Measurements from ENCODE around the gene RFX6. TPM values are rescaled to one million over a fixed set of nuclear protein-coding genes. Genes with fewer than 3 reads are reported as not detected.

Gene RFX6
- total and polyA plus RNA-seq, 4 donors = 0.01 to 1.5 TPM; not detected in 2

DNA sequence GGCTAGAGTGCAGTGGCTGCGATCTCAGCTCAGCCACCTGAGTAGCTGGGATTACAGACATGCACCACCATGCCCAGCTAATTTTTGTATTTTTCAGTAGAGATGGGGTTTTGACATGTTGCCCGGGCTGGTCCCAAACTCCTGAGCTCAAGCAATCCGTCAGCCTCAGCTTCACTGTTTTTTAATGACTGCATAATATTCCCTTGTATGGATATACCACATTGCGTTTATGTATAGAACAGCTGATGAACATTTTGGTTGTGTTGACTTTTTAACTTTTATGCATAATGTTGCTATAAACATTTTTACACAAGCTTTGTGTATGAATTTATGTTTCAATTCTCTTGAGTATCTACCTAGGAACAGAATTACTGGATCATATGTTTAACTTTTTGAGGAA is 4.3 kb upstream of the RFX6 start:
- peaks cover 0 to 30% (median 19%) of the 10 kb centered on the region in 3 donors for H3K27me3 ChIP-seq (ENCODE audit: control insufficient read depth in 3 of 3, insufficient read depth in 3 of 3, low read length in 2 of 3)
- no peak overlapping the region for H3K9ac ChIP-seq (ENCODE audit: insufficient read depth in 1 of 2, low read length in 2 of 2)
- TF ChIP-seq, protein P1, sequence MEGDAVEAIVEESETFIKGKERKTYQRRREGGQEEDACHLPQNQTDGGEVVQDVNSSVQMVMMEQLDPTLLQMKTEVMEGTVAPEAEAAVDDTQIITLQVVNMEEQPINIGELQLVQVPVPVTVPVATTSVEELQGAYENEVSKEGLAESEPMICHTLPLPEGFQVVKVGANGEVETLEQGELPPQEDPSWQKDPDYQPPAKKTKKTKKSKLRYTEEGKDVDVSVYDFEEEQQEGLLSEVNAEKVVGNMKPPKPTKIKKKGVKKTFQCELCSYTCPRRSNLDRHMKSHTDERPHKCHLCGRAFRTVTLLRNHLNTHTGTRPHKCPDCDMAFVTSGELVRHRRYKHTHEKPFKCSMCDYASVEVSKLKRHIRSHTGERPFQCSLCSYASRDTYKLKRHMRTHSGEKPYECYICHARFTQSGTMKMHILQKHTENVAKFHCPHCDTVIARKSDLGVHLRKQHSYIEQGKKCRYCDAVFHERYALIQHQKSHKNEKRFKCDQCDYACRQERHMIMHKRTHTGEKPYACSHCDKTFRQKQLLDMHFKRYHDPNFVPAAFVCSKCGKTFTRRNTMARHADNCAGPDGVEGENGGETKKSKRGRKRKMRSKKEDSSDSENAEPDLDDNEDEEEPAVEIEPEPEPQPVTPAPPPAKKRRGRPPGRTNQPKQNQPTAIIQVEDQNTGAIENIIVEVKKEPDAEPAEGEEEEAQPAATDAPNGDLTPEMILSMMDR (IDR thresholded peaks at IDR 0.05; ENCODE audit: control extremely low read depth, extremely low read depth) = no peak
- ATAC-seq (ENCODE audit: insufficient read depth, low FRiP score) (no peak), DNase-seq (no peak)
- H3K9me3 ChIP-seq (ENCODE audit: control insufficient read depth in 4 of 4, insufficient read depth in 3 of 4, low read length in 3 of 4) = peaks cover 0 to 3% (median 0%) of the 10 kb centered on the region in 4 donors
- H3K4me3 ChIP-seq = no peak overlapping the region
- peaks cover 0 to 15% (median 5%) of the 10 kb centered on the region in 5 donors for H3K4me1 ChIP-seq (ENCODE audit: control insufficient read depth in 5 of 5, insufficient read depth in 5 of 5, low read length in 5 of 5)
- H3K36me3 ChIP-seq (ENCODE audit: control insufficient read depth in 4 of 4, insufficient read depth in 4 of 4, low read length in 4 of 4) = no peaks in the 10 kb centered on the region
- no peak overlapping the region for H3K27ac ChIP-seq (ENCODE audit: low read depth in 1 of 2, low read length in 1 of 2)
- 88 to 95% methylated on average over 4 of the region's 4 CpGs for WGBS, 2 donors

DNA sequence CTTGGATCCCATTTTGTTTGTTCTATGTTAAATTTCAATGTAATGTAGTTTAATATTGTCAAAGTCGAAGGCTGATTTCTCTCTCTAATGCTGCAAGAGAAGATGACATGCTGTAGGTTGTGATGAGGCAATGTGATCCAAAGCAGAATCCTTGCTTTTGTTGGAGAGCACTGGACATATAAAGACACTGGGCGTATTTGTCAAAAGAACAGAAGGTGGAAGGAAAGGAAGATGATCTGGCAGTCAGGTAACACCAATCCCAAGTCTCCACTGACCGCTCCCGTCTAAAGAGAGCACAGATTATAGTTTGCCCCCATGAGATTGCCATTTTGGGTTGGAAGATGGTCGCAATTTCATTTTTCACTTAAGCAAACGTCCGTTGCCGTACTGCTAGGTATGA is 935 bp upstream of the RFX6 start:
- peaks cover 0 to 32% (median 29%) of the 10 kb centered on the region in 3 donors for H3K27me3 ChIP-seq (ENCODE audit: control insufficient read depth in 3 of 3, insufficient read depth in 3 of 3, low read length in 2 of 3)
- 29 to 37% methylated on average over 8 of the region's 8 CpGs for WGBS, 2 donors

DNA sequence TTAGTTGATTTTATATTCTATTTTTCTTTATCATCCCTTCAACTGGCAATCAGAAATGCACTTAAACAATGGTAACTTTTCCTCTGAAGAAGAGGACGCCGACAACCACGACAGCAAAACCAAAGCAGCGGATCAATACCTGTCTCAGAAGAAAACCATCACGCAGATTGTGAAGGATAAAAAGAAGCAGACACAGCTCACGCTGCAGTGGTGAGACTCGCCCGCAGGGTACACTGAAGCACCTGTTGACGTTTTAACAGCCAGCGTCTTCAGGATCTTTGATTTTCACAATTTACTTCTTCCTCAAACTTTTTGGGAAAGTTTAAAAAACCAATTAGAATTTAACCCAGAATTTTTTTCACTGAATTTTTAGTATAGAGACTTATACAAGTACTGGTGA is 701 bp downstream of the RFX6 start:
- Histone ChIP-seq H3K36me3 (ENCODE audit: control insufficient read depth in 4 of 4, insufficient read depth in 4 of 4, low read length in 4 of 4) (no peaks in the 10 kb centered on the region), H3K27ac (ENCODE audit: low read depth in 1 of 2, low read length in 1 of 2) (no peak overlapping the region), H3K9ac (ENCODE audit: insufficient read depth in 1 of 2, low read length in 2 of 2) (peak overlapping the region in 1 of 2 donors; percentile 37), H3K4me1 (ENCODE audit: control insufficient read depth in 5 of 5, insufficient read depth in 5 of 5, low read length in 5 of 5) (peaks cover 0 to 16% (median 5%) of the 10 kb centered on the region in 5 donors), H3K9me3 (ENCODE audit: control insufficient read depth in 4 of 4, insufficient read depth in 3 of 4, low read length in 3 of 4) (peaks cover 0 to 3% (median 0%) of the 10 kb centered on the region in 4 donors), H3K4me3 (no peak overlapping the region), H3K27me3 (ENCODE audit: control insufficient read depth in 3 of 3, insufficient read depth in 3 of 3, low read length in 2 of 3) (peaks cover 0 to 32% (median 29%) of the 10 kb centered on the region in 3 donors)
- DNase-seq (peak in 1 of 3 donors; percentile 6), ATAC-seq (ENCODE audit: insufficient read depth, low FRiP score) (no peak)
- WGBS, 2 donors = 9 to 14% methylated on average over 10 of the region's 10 CpGs
- TF ChIP-seq, protein P1 (IDR thresholded peaks at IDR 0.05; ENCODE audit: control extremely low read depth, extremely low read depth) = no peak

More for the DNA sequence above, 935 bp upstream of the RFX6 start:
- Histone ChIP-seq H3K36me3 (ENCODE audit: control insufficient read depth in 4 of 4, insufficient read depth in 4 of 4, low read length in 4 of 4) (no peaks in the 10 kb centered on the region), H3K4me1 (ENCODE audit: control insufficient read depth in 5 of 5, insufficient read depth in 5 of 5, low read length in 5 of 5) (peaks cover 0 to 16% (median 5%) of the 10 kb centered on the region in 5 donors), H3K9ac (ENCODE audit: insufficient read depth in 1 of 2, low read length in 2 of 2) (no peak overlapping the region), H3K9me3 (ENCODE audit: control insufficient read depth in 4 of 4, insufficient read depth in 3 of 4, low read length in 3 of 4) (peaks cover 0 to 3% (median 0%) of the 10 kb centered on the region in 4 donors), H3K27ac (ENCODE audit: low read depth in 1 of 2, low read length in 1 of 2) (no peak overlapping the region), H3K4me3 (no peak overlapping the region)
- TF ChIP-seq, protein P1 (IDR thresholded peaks at IDR 0.05; ENCODE audit: control extremely low read depth, extremely low read depth) = no peak
- ATAC-seq (ENCODE audit: insufficient read depth, low FRiP score) (no peak), DNase-seq (no peak)

DNA sequence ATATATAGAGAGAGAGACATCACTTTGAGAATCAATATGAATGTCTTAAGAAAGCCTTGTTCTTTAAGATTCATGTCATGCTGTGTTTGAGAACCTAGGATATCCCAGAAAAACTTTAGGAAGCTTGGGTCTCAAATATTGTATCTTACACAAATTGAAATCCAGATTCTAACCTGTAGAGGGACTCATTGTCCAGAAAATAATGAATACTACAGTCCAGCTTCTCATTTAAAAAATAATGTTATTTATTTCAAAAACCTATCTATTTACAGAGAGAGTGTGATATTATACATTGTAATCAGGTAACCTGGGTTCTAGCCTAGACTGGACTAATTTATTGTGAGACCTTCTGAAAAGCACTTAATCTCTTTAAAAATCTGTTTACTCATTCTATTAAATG is 4.2 kb downstream of the RFX6 start:
- DNase-seq (peak in 2 of 3 donors; percentile 55 to 63), ATAC-seq (ENCODE audit: insufficient read depth, low FRiP score) (no peak)
- H3K4me3 ChIP-seq = no peak overlapping the region
- H3K9me3 ChIP-seq (ENCODE audit: control insufficient read depth in 4 of 4, insufficient read depth in 3 of 4, low read length in 3 of 4) = peaks cover 0 to 3% (median 0%) of the 10 kb centered on the region in 4 donors
- TF ChIP-seq, protein P1 (IDR thresholded peaks at IDR 0.05; ENCODE audit: control extremely low read depth, extremely low read depth) = no peak
- no peak overlapping the region for H3K9ac ChIP-seq (ENCODE audit: insufficient read depth in 1 of 2, low read length in 2 of 2)
- H3K27ac ChIP-seq (ENCODE audit: low read depth in 1 of 2, low read length in 1 of 2) = no peak overlapping the region
- H3K4me1 ChIP-seq (ENCODE audit: control insufficient read depth in 5 of 5, insufficient read depth in 5 of 5, low read length in 5 of 5) = peaks cover 0 to 14% (median 5%) of the 10 kb centered on the region in 5 donors
- no peaks in the 10 kb centered on the region for H3K36me3 ChIP-seq (ENCODE audit: control insufficient read depth in 4 of 4, insufficient read depth in 4 of 4, low read length in 4 of 4)
- peaks cover 0 to 22% (median 16%) of the 10 kb centered on the region in 3 donors for H3K27me3 ChIP-seq (ENCODE audit: control insufficient read depth in 3 of 3, insufficient read depth in 3 of 3, low read length in 2 of 3)
